ENCODE results near the gene HP. TPM values are rescaled to one million over a fixed set of nuclear protein-coding genes. Genes with fewer than 3 reads are reported as not detected.

HP gene
- total and polyA plus RNA-seq, 2 of the 8 experiments (the other 6 are each of a cell fraction or from before 2014, with no cell fraction given), result not detected

GRCh38 chr16:72104905-72105304 lies 50.6 kb downstream of the HP start (continued):
- TF ChIP-seq BRCA1 (IDR thresholded peaks at IDR 0.05; ENCODE audit: low read depth, low read length) (no peak), FOSL1 (IDR thresholded peaks at IDR 0.05; ENCODE audit: insufficient read depth, low read depth, low read length) (no peak), RNF2 (IDR thresholded peaks at IDR 0.05; ENCODE audit: borderline replicate concordance, low read depth, low read length, missing control alignments, poor library complexity, severe bottlenecking) (no peak), NRF1 (IDR thresholded peaks at IDR 0.05; ENCODE audit: low read depth, low read length) (no peak)

Data from H1 (cell line).